Measurements from ENCODE around the gene WDR93.
"Not testable (repeated sequence)": the region's sequence is repeated elsewhere in the genome, so short reads cannot be mapped to it uniquely, and the experiment has no call there.

Gene WDR93

DNA sequence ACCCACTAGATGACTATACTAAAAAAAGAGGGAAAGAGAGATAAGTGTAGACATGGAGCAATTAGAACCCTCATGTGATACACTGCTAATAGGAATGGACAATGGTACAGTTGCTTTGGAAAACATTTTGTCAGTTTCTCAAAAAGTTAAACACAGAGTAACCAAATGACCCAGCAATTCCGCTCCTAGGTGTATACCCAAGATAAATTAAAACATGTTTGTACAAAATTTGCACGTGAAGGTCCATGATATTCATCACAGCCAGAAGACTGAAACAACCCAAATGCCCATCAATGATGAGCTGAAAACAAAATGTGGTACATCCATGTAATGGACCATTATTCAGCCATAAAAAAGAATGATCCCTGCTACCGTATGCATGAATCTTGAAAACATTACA, 97.3 kb downstream of the WDR93 start:
- no peak overlapping the region for H3K4me3 ChIP-seq (ENCODE audit: low read depth, low read length)
- TF ChIP-seq, protein P1, sequence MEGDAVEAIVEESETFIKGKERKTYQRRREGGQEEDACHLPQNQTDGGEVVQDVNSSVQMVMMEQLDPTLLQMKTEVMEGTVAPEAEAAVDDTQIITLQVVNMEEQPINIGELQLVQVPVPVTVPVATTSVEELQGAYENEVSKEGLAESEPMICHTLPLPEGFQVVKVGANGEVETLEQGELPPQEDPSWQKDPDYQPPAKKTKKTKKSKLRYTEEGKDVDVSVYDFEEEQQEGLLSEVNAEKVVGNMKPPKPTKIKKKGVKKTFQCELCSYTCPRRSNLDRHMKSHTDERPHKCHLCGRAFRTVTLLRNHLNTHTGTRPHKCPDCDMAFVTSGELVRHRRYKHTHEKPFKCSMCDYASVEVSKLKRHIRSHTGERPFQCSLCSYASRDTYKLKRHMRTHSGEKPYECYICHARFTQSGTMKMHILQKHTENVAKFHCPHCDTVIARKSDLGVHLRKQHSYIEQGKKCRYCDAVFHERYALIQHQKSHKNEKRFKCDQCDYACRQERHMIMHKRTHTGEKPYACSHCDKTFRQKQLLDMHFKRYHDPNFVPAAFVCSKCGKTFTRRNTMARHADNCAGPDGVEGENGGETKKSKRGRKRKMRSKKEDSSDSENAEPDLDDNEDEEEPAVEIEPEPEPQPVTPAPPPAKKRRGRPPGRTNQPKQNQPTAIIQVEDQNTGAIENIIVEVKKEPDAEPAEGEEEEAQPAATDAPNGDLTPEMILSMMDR (IDR thresholded peaks at IDR 0.05; ENCODE audit: borderline replicate concordance, insufficient read depth, low read depth, low read length) = no peak

DNA sequence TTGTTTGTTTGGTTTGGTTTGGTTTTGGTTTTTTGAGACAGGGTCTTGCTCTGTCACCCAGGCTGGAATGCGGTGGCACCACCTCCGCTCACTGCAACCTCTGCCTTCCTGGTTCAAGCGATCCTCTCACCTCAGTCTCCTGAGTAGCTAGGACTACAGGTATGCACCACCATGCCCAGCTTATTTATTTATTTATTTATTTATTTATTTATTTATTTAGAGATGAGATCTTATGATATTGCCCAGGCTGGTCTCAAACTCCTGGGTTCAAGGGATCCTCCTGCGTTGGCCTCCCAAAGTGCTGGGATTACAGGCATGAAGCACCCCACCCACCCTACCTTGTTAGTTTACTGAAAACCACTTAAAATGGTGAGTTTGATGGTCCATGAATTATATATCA, 98.0 kb downstream of the WDR93 start:
- not testable (repeated sequence) for H3K4me3 ChIP-seq (ENCODE audit: low read depth, low read length)

DNA sequence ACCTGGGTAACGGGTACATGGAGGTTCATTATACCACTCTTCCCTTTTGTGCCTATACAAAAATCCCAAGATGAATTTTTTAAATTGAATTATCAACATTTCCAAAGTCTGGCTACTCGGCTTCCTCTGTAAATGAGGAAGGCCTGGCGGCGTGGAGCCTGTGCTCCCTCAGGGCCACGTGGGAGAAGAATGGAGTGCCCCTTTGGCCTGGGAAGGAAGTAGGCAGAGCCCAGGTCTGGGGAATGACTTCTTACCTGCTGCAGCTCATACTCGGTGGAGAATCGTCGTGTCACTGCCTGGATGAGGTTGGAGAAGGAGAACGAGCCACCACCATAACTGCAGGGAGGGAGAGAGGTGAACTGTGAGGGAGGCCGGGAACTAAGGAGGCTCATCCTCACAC, 99.6 kb downstream of the WDR93 start:
- TF ChIP-seq, protein P1 (IDR thresholded peaks at IDR 0.05; ENCODE audit: borderline replicate concordance, insufficient read depth, low read depth, low read length) = no peak
- no peak overlapping the region for H3K4me3 ChIP-seq (ENCODE audit: low read depth, low read length)

DNA sequence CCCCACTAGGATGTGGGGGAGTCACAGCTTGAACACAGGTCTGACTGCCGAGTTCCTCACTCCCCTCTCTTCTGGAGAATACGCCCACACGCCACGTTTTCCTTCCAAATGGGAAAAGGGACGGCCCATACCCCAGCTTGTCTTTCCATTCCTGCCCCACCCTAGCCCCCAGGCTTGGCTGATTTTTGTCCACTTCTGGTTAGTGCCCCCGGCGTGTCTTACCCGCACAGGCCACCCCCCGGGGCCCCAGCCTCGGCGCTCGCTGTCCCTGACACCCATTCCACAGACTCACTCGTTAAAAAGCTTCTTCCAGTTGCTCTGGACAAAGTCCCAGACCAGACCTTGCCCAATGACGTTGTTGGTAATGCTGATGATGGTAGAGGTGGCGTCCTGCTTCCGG, 100.0 kb downstream of the WDR93 start:
- TF ChIP-seq, protein P1 (IDR thresholded peaks at IDR 0.05; ENCODE audit: borderline replicate concordance, insufficient read depth, low read depth, low read length) = no peak
- no peak overlapping the region for H3K4me3 ChIP-seq (ENCODE audit: low read depth, low read length)

DNA sequence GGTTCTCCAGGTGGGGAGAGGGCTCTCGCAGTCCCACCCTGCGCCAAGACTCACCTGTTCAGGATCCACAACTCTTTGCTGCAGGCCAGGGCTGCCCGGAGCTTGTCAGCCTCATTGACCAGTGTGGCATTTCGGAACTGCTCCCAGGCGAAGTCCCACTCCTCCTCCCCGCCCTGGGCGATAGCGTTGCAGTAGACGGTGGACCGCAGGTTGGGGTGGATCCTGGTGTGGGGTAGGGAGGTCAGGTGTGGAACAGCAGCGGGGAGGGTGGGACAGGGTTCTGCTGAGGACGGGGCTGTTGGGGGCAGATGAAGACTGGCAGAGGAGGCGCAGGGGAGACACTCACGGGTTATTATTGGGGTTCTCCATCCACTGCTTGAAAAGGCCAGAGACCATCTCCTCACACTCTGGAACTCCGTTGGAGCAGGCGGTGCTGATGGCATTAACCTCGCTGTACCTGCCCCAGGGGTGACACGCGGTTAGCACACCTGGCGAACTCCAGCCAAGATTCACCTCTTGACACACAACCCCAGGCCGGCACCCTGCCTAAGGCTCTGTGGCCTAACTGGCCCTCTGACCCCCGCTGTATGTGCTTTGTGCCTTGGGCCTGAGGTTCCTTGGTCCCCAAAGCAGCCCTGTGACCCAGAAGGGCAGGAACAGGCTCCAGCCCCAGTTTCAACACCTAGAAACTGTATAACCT, 101.6 kb downstream of the WDR93 start:
- TF ChIP-seq, protein P1 (IDR thresholded peaks at IDR 0.05; ENCODE audit: borderline replicate concordance, insufficient read depth, low read depth, low read length) = no peak
- H3K4me3 ChIP-seq (ENCODE audit: low read depth, low read length) = no peak overlapping the region

Data from GM12875 (cell line).